SK-N-MC (cell line): ENCODE measurements around the gene ASB15.

Experiments
- EZH2 ChIP-seq: fragments of 200-600 bp; sonication (generic); IDR thresholded peaks from one replicate; pipeline ENCODE4 v1.6.1; 2017; ENCODE audit warnings: antibody characterized with exemption
- FOXP2 ChIP-seq: optimal IDR thresholded peaks from 2 replicates; pipeline ENCODE3; 2011; ENCODE audit warnings: mild to moderate bottlenecking, moderate library complexity; ENCODE audit not compliant: insufficient read depth; ENCODE audit errors: extremely low read length, control extremely low read depth
- POLR2AphosphoS5 ChIP-seq: IDR thresholded peaks from 2 replicates; pipeline ENCODE4 v1.6.1; 2012; ENCODE audit warnings: mild to moderate bottlenecking, low read depth, low read length, borderline replicate concordance

GRCh38 chr7:123658023-123658422, 56.4 kb downstream of the ASB15 start:
- TF ChIP-seq EZH2 (no peak), POLR2AphosphoS5 (no peak), FOXP2 (no peak)
